Measurements from ENCODE around the gene PRKG1.
A peak's percentile ranks its signal among the peaks of the same experiment; 100 is the strongest.

GRCh38 chr10:52004342-52004949 lies 930.2 kb downstream of the PRKG1 start:
- peak; percentile 10 to 33 (median 25) for TF ChIP-seq CTCF (IDR thresholded peaks at IDR 0.05)
- TF ChIP-seq POLR2A (IDR thresholded peaks at IDR 0.05): no peak
- TF ChIP-seq POLR2AphosphoS5 (IDR thresholded peaks at IDR 0.05; ENCODE audit: insufficient read depth in 1 of 2, low read depth in 1 of 2): no peak
